Heart left ventricle (tissue), 16 donors: Measurements from ENCODE around the gene CD1D. TPM values are rescaled to one million over a fixed set of nuclear protein-coding genes. Genes with fewer than 3 reads are reported as not detected.
A peak's percentile ranks its signal among the peaks of the same experiment; 100 is the strongest.

Experiments
- ATAC-seq, 4 donors: fragments of 200-7000 bp; cut with Tn5 transposase; one replicate each; pipeline ENCODE4 v1.9.1; 2020 to 2022; ENCODE audit warnings: moderate library complexity in 4 of 4, mild to moderate bottlenecking in 3 of 4, moderate number of reproducible peaks in 1 of 4
- DNase-seq, 5 donors: peaks; one replicate each; pipeline ENCODE4 v3.0.0-alpha.2; 2020
- H3K27ac ChIP-seq, 12 donors: fragments of 200-600 bp; sonication (generic) in 4 of 12; one replicate each; pipeline versions ENCODE4 v1.5.0 to v1.8.0; 2016 to 2022; ENCODE audit warnings: mild to moderate bottlenecking in 2 of 12
- H3K27me3 ChIP-seq, 9 donors: fragments of 200-600 bp; sonication (generic) in 2 of 9; one replicate each; pipeline versions ENCODE4 v1.5.1 to v1.8.0; 2016 to 2022; ENCODE audit warnings: mild to moderate bottlenecking in 3 of 9
- H3K36me3 ChIP-seq, 9 donors: fragments of 200-600 bp; sonication (generic) in 2 of 9; one replicate each; pipeline versions ENCODE4 v1.5.0 to v1.8.0; 2018 to 2022; ENCODE audit warnings: mild to moderate bottlenecking in 2 of 9
- H3K4me1 ChIP-seq, 12 donors: fragments of 200-600 bp; sonication (generic) in 4 of 12; one replicate each; pipeline versions ENCODE4 v1.5.0 to v1.8.0; 2016 to 2022; ENCODE audit warnings: mild to moderate bottlenecking in 3 of 12
- H3K4me3 ChIP-seq, 12 donors: fragments of 200-600 bp; sonication (generic) in 4 of 12; one replicate each; pipeline versions ENCODE4 v1.5.0 to v1.8.0; 2017 to 2022; ENCODE audit warnings: mild to moderate bottlenecking in 9 of 12, moderate library complexity in 4 of 12
- H3K9me3 ChIP-seq, 12 donors: fragments of 200-600 bp; sonication (generic) in 4 of 12; one replicate each; pipeline versions ENCODE4 v1.5.0 to v1.8.0; 2016 to 2022; ENCODE audit warnings: mild to moderate bottlenecking in 1 of 12
- CTCF ChIP-seq, 12 donors: fragments of 200-600 bp; sonication (generic) in 4 of 12; IDR thresholded peaks; one replicate each; pipeline versions ENCODE4 v1.5.0 to v1.8.0; 2018 to 2022; ENCODE audit warnings: antibody characterized with exemption in 12 of 12, mild to moderate bottlenecking in 5 of 12
- POLR2A ChIP-seq, 2 donors: fragments of 450-650 bp; IDR thresholded peaks; one replicate each; pipeline ENCODE4 v1.6.1; 2017; ENCODE audit warnings: antibody characterized with exemption in 2 of 2, mild to moderate bottlenecking in 2 of 2, moderate library complexity in 2 of 2
- WGBS, 4 donors: extraction: QIAGEN DNeasy Blood & Tissue Kit in 2 of 4; methylation state at CpG; one replicate each; pipeline versions ENCODE4 v1.1.5 to v1.1.7; 2013 to 2018; 5-methylcytosine and 5-hydroxymethylcytosine counted together
- intact Hi-C, 10 donors: fragments of 100-400 bp; cut with DNase I; formaldehyde crosslinking; loops; one replicate each; pipeline versions ENCODE4 v1.11.1 to v1.14.2; 2022
- polyA plus RNA-seq, 2 donors: library from polyadenylated mRNA; stranded (reverse); fragments of 200-250 nt; gene quantifications; one replicate each; pipeline ENCODE4 v1.2.3, GENCODE V29; 2013
- total RNA-seq, 9 donors: library from RNA; depleted of rRNA in 2 of 9; stranded (reverse); fragments of >200 nt in 2 of 9; fragmentation: NEBNext Ultra II Directional in 3 of 9; extraction: Animal tissue kit (Norgen Biotek cat#: 25700) in 3 of 9; gene quantifications; one replicate each; pipeline versions ENCODE4 v1.1.0 to v1.2.4, GENCODE V29; 2016 to 2023
- donor health status: ischemic (EF 13 %, LVEDD 7.1; RV severe dilation, severe dysfunction).
- donor health status: healthy with polysubstance abuse.
- donor health status: DM: no; HTN: yes; CAD: no.
- donor health status: DM: no; HTN: no; CAD: no.
- donor health status: ischemic (EF 25% LVEDD 6.9; RV normal size, moderate dysfunction).
- donor health status: ischemic (EF 25% LVEDD 5.7; RV mildly dilated, moderate dysfunction).
- donor health status: healthy.
- donor health status: DM: yes; HTN: yes; CAD: no.
- donor health status: ischemic (EF 35%, LVEDD 5.7; RV mildly dilated, moderate dysfunction).
- donor health status: nonischemic (EF 11% LVEDD 7.7; RV severe dilation, severe dysfunction).
- donor health status: DM: yes; HTN: yes; CAD: no.
- donor health status: PGD.
- donor health status: ischemic (EF 29% LVEDD 5.4; RV normal size, mild dysfunction).
- donor health status: nonischemic (EF 23%, LVEDD 6.1; RV moderate dilation, normal function).

The CD1D gene
- total and polyA plus RNA-seq, 11 donors = 0.38 to 5.3 (median 2.0) TPM

- ATAC-seq (no peak), DNase-seq (no peak)
- Histone ChIP-seq H3K27ac (peak overlapping the region; percentile 54 to 94 (median 78)), H3K36me3 (no peaks in the 10 kb centered on the region), H3K9me3 (no peaks in the 10 kb centered on the region), H3K27me3 (no peaks in the 10 kb centered on the region), H3K4me1 (peaks cover 0 to 59% (median 26%) of the 10 kb centered on the region in 12 donors), H3K4me3 (peak overlapping the region in 3 of 12 donors; percentile 2 to 24 (median 12))
- 65 to 87% (median 76%) methylated on average over 3 of the region's 3 CpGs for WGBS, 4 donors
- intact Hi-C loops = loop anchor here in 3 of 10 donors (2.0 to 10.0 kb wide), 4 partner anchors 33 to 864 kb away; partner anchors contain the start of genes CD1D (in 2 of the 3) and IFI16 (in 1 of the 3)
- no peak for TF ChIP-seq POLR2A (IDR thresholded peaks at IDR 0.05)
- no peak for TF ChIP-seq CTCF (IDR thresholded peaks at IDR 0.05)
Measured at GRCh38 chr1:158147869-158148268, 32.8 kb upstream of the CD1D start.

DNA sequence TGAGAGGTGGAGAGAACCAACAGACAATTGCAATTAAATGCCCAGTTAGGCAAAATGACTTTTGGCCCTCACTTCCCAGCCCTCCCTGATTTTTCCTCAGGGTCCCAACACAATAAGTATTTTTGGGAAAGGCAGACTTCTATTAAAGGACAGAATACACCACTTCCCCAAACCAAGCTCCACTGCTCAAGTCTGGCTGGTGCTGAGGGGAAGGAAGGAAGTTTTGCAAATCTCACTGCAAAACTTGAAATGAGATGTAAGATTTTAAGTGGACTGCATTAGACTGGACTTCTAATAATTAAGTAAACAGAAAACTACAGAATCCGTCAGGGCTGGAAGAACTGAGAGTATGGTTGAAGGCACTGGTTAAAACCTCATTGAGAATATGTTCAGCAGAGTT is 32.2 kb upstream of the CD1D start:
- intact Hi-C loops = loop anchor here in 3 of 10 donors (5.0 to 10.0 kb wide), 3 partner anchors 34 to 864 kb away; partner anchors contain the start of genes CD1D (in 1 of the 3) and IFI16 (in 1 of the 3)
- DNase-seq (no peak), ATAC-seq (no peak)
- TF ChIP-seq CTCF (IDR thresholded peaks at IDR 0.05) (no peak), POLR2A (IDR thresholded peaks at IDR 0.05) (no peak)
- H3K27me3 ChIP-seq = no peaks in the 10 kb centered on the region
- peak overlapping the region in 1 of 12 donors; percentile 53 for H3K4me3 ChIP-seq
- no peaks in the 10 kb centered on the region for H3K36me3 ChIP-seq
- 61 to 78% (median 72%) methylated on average over 1 of the region's 1 CpG for WGBS, 4 donors
- no peaks in the 10 kb centered on the region for H3K9me3 ChIP-seq
- peaks cover 0 to 65% (median 26%) of the 10 kb centered on the region in 12 donors for H3K4me1 ChIP-seq
- H3K27ac ChIP-seq = peak overlapping the region; percentile 54 to 94 (median 78)

- H3K4me1 ChIP-seq = peaks cover 0 to 72% (median 26%) of the 10 kb centered on the region in 12 donors
- DNase-seq (peak in 1 of 5 donors; percentile 37), ATAC-seq (no peak)
- H3K27me3 ChIP-seq = no peaks in the 10 kb centered on the region
- intact Hi-C loops = loop anchor here in 3 of 10 donors (5.0 to 10.0 kb wide), 3 partner anchors 33 to 863 kb away; partner anchors contain the start of genes CD1D (in 1 of the 3) and IFI16 (in 1 of the 3)
- H3K9me3 ChIP-seq = no peaks in the 10 kb centered on the region
- H3K4me3 ChIP-seq = peak overlapping the region; percentile 2 to 57 (median 46)
- 31 to 47% (median 40%) methylated on average over 8 of the region's 8 CpGs for WGBS, 4 donors
- peak overlapping the region; percentile 62 to 94 (median 80) for H3K27ac ChIP-seq
- TF ChIP-seq POLR2A (IDR thresholded peaks at IDR 0.05) = no peak
- TF ChIP-seq CTCF (IDR thresholded peaks at IDR 0.05) = no peak
- H3K36me3 ChIP-seq = no peaks in the 10 kb centered on the region
Measured at GRCh38 chr1:158149175-158149574, 31.5 kb upstream of the CD1D start.

- WGBS, 4 donors = 6 to 9% (median 8%) methylated on average over 31 of the region's 31 CpGs
- no peaks in the 10 kb centered on the region for H3K9me3 ChIP-seq
- H3K36me3 ChIP-seq = no peaks in the 10 kb centered on the region
- DNase-seq = peak; percentile 97 to 98 (median 97)
- ATAC-seq = peak; percentile 93 to 98 (median 96)
- no peaks in the 10 kb centered on the region for H3K27me3 ChIP-seq
- peaks cover 0 to 78% (median 25%) of the 10 kb centered on the region in 12 donors for H3K4me1 ChIP-seq
- TF ChIP-seq POLR2A (IDR thresholded peaks at IDR 0.05) = peak in 1 of 2 donors; percentile 43
- TF ChIP-seq CTCF (IDR thresholded peaks at IDR 0.05) = no peak
- peak overlapping the region; percentile 62 to 94 (median 80) for H3K27ac ChIP-seq
- H3K4me3 ChIP-seq = peak overlapping the region; percentile 2 to 57 (median 46)
- intact Hi-C loops = loop anchor here in 3 of 10 donors (5.0 to 10.0 kb wide), 3 partner anchors 33 to 863 kb away; partner anchors contain the start of genes CD1D (in 1 of the 3) and IFI16 (in 1 of the 3)
Measured at GRCh38 chr1:158149577-158150269, 31.0 kb upstream of the CD1D start.
